Neutrophil (primary cell): ENCODE data around the gene TRAPPC11.
"Not testable (repeated sequence)": the region's sequence is repeated elsewhere in the genome, so short reads cannot be mapped to it uniquely, and the experiment has no call there.

Experiments
- H3K27ac ChIP-seq: fragments of 200-600 bp; sonication (generic); 2 replicates; pipeline ENCODE4 v1.5.1; 2016; ENCODE audit warnings: mild to moderate bottlenecking, moderate library complexity
- H3K27me3 ChIP-seq: fragments of 200-600 bp; sonication (generic); 2 replicates; pipeline ENCODE4 v1.6.0; 2016; ENCODE audit warnings: mild to moderate bottlenecking
- H3K36me3 ChIP-seq: fragments of 200-600 bp; sonication (generic); 2 replicates; pipeline ENCODE4 v1.5.1; 2017
- H3K4me1 ChIP-seq, 2 experiments: fragments of 200-600 bp in 1 of 2; sonication (generic) in 1 of 2; 1 replicate in 1 of 2; 2 replicates in 1 of 2; pipeline versions ENCODE4 v1.5.1 to v1.6.1; 2013 to 2016; ENCODE audit warnings: low read depth in 1 of 2, low read length in 1 of 2, mild to moderate bottlenecking in 1 of 2, moderate library complexity in 1 of 2; ENCODE audit not compliant: control insufficient read depth in 1 of 2, insufficient read depth in 1 of 2
- H3K4me3 ChIP-seq, 2 experiments: fragments of 200-600 bp in 1 of 2; sonication (generic) in 1 of 2; 1 replicate in 1 of 2; 2 replicates in 1 of 2; pipeline ENCODE4 v1.5.1; 2013 to 2016; ENCODE audit warnings: low read depth in 1 of 2, low read length in 1 of 2, mild to moderate bottlenecking in 1 of 2, moderate library complexity in 1 of 2
- H3K9me3 ChIP-seq: fragments of 200-600 bp; sonication (generic); 2 replicates; pipeline ENCODE4 v1.5.1; 2016
- TF ChIP-seq, protein P1 (sequence below): fragments of 200-600 bp; sonication (generic); IDR thresholded peaks from 2 replicates; pipeline ENCODE4 v1.5.1; 2016; ENCODE audit warnings: antibody characterized with exemption

The TRAPPC11 gene

DNA sequence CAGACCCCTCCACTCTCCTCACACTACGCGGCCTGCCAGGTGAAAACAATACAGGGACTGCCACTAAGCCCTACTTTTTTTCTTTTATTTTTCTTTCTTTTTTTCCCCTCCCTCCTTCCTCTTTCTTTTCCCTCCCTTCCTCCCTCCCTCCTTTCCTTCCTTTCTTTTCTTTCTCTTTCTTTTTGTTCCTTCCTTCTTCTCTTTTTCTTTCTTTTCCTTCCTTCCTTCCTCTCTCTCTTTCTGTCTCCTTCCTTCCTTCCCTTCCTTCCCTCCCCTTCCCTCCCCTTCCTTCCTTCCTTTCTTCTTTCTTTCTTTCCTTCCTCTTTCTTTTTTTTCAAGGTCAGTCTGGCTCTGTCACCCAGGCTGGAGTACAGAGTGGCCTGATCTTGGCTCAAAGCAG lies 42.0 kb upstream of the TRAPPC11 start:
- peaks cover 5% of the 10 kb centered on the region for H3K27me3 ChIP-seq
- TF ChIP-seq, protein P1, sequence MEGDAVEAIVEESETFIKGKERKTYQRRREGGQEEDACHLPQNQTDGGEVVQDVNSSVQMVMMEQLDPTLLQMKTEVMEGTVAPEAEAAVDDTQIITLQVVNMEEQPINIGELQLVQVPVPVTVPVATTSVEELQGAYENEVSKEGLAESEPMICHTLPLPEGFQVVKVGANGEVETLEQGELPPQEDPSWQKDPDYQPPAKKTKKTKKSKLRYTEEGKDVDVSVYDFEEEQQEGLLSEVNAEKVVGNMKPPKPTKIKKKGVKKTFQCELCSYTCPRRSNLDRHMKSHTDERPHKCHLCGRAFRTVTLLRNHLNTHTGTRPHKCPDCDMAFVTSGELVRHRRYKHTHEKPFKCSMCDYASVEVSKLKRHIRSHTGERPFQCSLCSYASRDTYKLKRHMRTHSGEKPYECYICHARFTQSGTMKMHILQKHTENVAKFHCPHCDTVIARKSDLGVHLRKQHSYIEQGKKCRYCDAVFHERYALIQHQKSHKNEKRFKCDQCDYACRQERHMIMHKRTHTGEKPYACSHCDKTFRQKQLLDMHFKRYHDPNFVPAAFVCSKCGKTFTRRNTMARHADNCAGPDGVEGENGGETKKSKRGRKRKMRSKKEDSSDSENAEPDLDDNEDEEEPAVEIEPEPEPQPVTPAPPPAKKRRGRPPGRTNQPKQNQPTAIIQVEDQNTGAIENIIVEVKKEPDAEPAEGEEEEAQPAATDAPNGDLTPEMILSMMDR: no peak
- H3K9me3 ChIP-seq: no peaks in the 10 kb centered on the region
- H3K36me3 ChIP-seq: no peaks in the 10 kb centered on the region
- H3K4me1 ChIP-seq: peaks cover 8 to 10% of the 10 kb centered on the region in 2 experiments
- peak overlapping the region; percentile 47 for H3K27ac ChIP-seq
- H3K4me3 ChIP-seq: no peak overlapping the region

DNA sequence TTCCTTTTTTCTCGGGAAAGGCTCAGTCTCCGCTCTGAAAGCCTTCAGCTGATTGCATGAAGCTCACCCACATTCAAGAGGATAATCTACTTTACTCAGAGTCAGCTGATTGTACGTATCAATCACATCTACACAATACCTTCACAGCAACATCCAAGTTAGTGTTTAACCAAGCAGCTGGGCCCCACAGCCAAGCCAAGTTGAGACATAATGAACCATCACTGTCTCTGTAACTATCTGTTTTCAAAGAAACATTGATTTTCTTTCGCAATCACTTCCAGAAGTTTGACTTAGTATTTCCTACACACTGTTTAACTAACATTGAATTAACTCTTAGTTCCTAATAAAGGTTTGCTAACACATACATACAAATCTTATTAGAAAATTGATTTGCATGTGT lies 40.4 kb upstream of the TRAPPC11 start:
- H3K4me3 ChIP-seq: no peak overlapping the region
- H3K27ac ChIP-seq: no peak overlapping the region
- H3K9me3 ChIP-seq: no peaks in the 10 kb centered on the region
- H3K27me3 ChIP-seq: no peaks in the 10 kb centered on the region
- TF ChIP-seq, protein P1: no peak
- H3K36me3 ChIP-seq: no peaks in the 10 kb centered on the region
- peaks cover 18 to 21% of the 10 kb centered on the region in 2 experiments for H3K4me1 ChIP-seq

DNA sequence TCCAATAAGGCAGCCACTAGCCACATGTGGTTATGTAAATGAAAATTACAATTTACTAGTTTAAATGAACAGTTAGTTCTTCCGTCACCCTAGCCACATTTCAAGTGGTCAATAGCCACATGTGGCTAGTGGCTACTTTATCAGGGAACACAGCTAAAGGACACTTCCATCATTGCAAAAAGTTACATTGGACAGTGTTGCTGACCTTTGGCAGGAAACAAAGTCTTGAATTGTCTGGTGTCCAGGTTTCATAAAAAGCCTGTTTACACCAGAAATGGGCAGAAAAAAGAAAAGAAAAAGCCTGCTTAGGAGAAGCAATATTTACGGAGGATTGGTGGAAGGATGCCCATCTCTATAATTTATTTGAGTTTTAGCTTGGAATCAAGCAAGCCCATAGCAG lies 38.7 kb upstream of the TRAPPC11 start:
- Histone ChIP-seq H3K9me3 (no peaks in the 10 kb centered on the region), H3K4me3 (no peak overlapping the region), H3K27me3 (no peaks in the 10 kb centered on the region), H3K27ac (no peak overlapping the region), H3K36me3 (no peaks in the 10 kb centered on the region), H3K4me1 (peaks cover 18 to 21% of the 10 kb centered on the region in 2 experiments)
- TF ChIP-seq, protein P1: no peak

DNA sequence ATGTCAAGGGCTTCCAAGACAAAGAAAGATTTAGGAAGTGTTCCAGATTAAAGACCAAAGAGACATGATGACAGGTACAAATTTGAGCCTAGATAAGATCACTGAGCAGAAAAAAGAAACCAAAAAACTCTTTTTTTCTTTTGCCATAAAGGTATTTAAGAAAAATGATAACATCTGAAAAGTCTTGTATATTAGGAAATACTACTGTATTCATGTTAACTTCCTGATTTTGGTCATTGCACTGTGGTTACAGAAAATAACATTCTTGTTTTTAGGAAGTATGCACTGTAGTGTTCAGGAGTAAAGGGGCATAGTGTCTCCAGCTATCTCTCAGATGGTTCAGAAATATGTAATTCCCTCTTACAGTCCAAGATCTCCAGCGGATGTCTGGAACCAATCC lies 37.2 kb upstream of the TRAPPC11 start:
- H3K4me3 ChIP-seq: no peak overlapping the region
- no peaks in the 10 kb centered on the region for H3K27me3 ChIP-seq
- H3K4me1 ChIP-seq: peaks cover 18 to 21% of the 10 kb centered on the region in 2 experiments
- no peaks in the 10 kb centered on the region for H3K9me3 ChIP-seq
- TF ChIP-seq, protein P1: no peak
- H3K36me3 ChIP-seq: no peaks in the 10 kb centered on the region
- H3K27ac ChIP-seq: peak overlapping the region; percentile 78

DNA sequence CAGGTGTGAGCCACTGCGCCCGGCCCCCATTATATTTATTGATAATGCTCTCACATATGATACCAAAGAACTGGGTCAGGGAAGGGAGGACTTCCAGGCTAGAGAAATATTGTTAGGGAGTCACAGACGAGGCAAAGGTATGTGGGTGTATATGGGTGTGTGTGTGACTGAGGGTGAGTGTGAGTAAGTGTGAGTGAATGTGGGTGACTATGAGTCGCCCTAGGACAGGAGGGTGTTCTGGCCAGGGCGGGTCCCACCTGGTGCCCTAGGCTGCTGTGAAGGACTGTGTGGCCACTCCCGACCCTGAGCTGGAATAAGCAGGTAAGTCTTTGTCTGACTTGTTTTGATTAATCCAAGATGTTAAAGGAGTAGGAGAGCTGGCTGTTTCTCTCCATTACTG lies 34.5 kb upstream of the TRAPPC11 start:
- H3K27me3 ChIP-seq: no peaks in the 10 kb centered on the region
- H3K4me1 ChIP-seq: peaks cover 18 to 21% of the 10 kb centered on the region in 2 experiments
- H3K9me3 ChIP-seq: no peaks in the 10 kb centered on the region
- H3K36me3 ChIP-seq: no peaks in the 10 kb centered on the region
- TF ChIP-seq, protein P1: no peak
- no peak overlapping the region for H3K27ac ChIP-seq
- H3K4me3 ChIP-seq: no peak overlapping the region

DNA sequence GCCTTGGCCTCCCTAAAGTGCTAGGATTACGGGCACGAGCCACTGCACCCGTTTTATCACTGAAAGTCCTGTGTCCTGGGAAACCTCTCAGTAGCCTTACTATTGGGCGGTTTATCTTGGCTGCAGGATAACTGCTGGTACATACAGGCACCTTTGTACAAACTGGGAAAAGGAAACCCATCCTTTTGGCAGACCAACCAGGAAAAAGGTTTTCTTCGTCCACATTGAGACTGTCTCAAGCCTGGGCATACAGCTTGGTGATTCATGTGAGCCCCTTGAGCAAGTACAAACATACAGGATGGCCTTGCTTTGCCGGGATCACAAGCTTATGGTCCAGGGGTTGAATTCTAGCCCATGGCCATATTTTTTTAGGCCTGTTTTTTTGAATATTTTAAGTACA lies 32.9 kb upstream of the TRAPPC11 start:
- TF ChIP-seq, protein P1: no peak
- Histone ChIP-seq H3K36me3 (no peaks in the 10 kb centered on the region), H3K9me3 (no peaks in the 10 kb centered on the region), H3K4me1 (peaks cover 17 to 21% of the 10 kb centered on the region in 2 experiments), H3K4me3 (no peak overlapping the region), H3K27me3 (no peaks in the 10 kb centered on the region), H3K27ac (no peak overlapping the region)

DNA sequence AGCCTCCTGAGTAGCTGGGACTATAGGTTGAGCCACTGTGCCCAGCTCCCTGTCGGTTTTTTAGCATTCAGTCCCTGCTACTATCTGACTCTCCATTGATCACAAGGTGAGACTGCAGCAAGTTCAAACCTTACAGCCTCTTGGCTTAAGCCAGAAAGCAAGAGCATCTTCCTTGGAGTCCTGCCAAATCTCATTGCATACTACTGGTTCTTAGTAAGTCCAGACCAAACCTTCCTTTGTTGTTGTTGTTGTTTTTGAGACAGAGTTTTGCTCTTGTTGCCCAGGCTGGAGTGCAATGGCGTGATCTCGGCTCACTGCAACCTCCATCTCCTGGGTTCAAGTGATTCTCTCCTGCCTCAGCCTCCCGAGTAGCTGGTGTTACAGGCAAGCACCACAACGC lies 31.8 kb upstream of the TRAPPC11 start:
- H3K4me3 ChIP-seq, H3K27ac ChIP-seq, H3K9me3 ChIP-seq, H3K27me3 ChIP-seq, H3K36me3 ChIP-seq: not testable (repeated sequence)
- H3K4me1 ChIP-seq: peaks cover 6 to 11% of the 10 kb centered on the region in 2 experiments
